WTC11 (cell line): ENCODE data around the gene GRB10. TPM values are rescaled to one million over a fixed set of nuclear protein-coding genes. Genes with fewer than 3 reads are reported as not detected.
A peak's percentile ranks its signal among the peaks of the same experiment; 100 is the strongest.

Source experiments
- ATAC-seq: fragments of 200-7000 bp; cut with Tn5 transposase; 2 replicates; pipeline ENCODE4 v1.10.0; 2021; ENCODE audit warnings: mild to moderate bottlenecking, moderate library complexity
- CTCF ChIA-PET: fragments of 300-600 bp; sonication (Branson Sonifier 250); formaldehyde crosslinking; loops from one replicate; lab custom pipeline; 2021; ENCODE audit warnings: antibody characterized with exemption; lab: Charles Lee
- POLR2A ChIA-PET: fragments of 350-600 bp; sonication (Branson Sonifier 250); formaldehyde crosslinking; loops from one replicate; lab custom pipeline; 2021; ENCODE audit warnings: antibody characterized with exemption; lab: Charles Lee
- DNase-seq: peaks from one replicate; pipeline ENCODE4 v3.0.0; 2021; ENCODE audit warnings: low spot score
- H3K27ac Mint-ChIP-seq: 2 replicates; pipeline ENCODE4 v1.8.0; 2021; ENCODE audit warnings: mixed read lengths
- H3K27me3 Mint-ChIP-seq: 2 replicates; pipeline ENCODE4 v1.8.0; 2021; ENCODE audit warnings: low read depth, mild to moderate bottlenecking, moderate library complexity, mixed read lengths
- H3K36me3 Mint-ChIP-seq: 2 replicates; pipeline ENCODE4 v1.8.0; 2021; ENCODE audit warnings: mixed read lengths
- H3K4me1 Mint-ChIP-seq: 2 replicates; pipeline ENCODE4 v1.8.0; 2022; ENCODE audit warnings: mixed read lengths
- H3K4me3 Mint-ChIP-seq: 2 replicates; pipeline ENCODE4 v1.8.0; 2021; ENCODE audit warnings: mild to moderate bottlenecking, moderate library complexity, mixed read lengths
- H3K9me3 Mint-ChIP-seq: 2 replicates; pipeline ENCODE4 v1.8.0; 2021; ENCODE audit warnings: mixed read lengths
- ERG ChIP-seq: fragments of 250-450 bp; sonication (Bioruptor Pico); IDR thresholded peaks from 2 replicates; pipeline ENCODE4 v1.8.0; 2021; ENCODE audit warnings: mild to moderate bottlenecking
- FOXP4 ChIP-seq: sonication (generic); formaldehyde crosslinking; IDR thresholded peaks from 2 replicates; pipeline ENCODE4 v1.8.0; 2022; ENCODE audit warnings: mild to moderate bottlenecking, missing genetic modification reagents
- IRF2 ChIP-seq: sonication (generic); formaldehyde crosslinking; IDR thresholded peaks from 2 replicates; pipeline ENCODE4 v1.8.0; 2022; ENCODE audit warnings: low read depth, missing genetic modification reagents, borderline replicate concordance
- JUN ChIP-seq: sonication (generic); formaldehyde crosslinking; IDR thresholded peaks from 2 replicates; pipeline ENCODE4 v1.8.0; 2023; ENCODE audit warnings: mild to moderate bottlenecking, missing genetic modification reagents
- ZNF281 ChIP-seq: sonication (generic); formaldehyde crosslinking; IDR thresholded peaks from 2 replicates; pipeline ENCODE4 v1.8.0; 2023; ENCODE audit warnings: mild to moderate bottlenecking, missing genetic modification reagents
- ZNF396 ChIP-seq: fragments of 250-450 bp; sonication (Bioruptor Pico); IDR thresholded peaks from 2 replicates; pipeline ENCODE4 v1.8.0; 2021; ENCODE audit warnings: mild to moderate bottlenecking, moderate library complexity, borderline replicate concordance
- ZNF532 ChIP-seq: fragments of 250-450 bp; sonication (Bioruptor Pico); IDR thresholded peaks from 2 replicates; pipeline ENCODE4 v1.9.0; 2021; ENCODE audit warnings: mild to moderate bottlenecking, borderline replicate concordance
- ZSCAN18 ChIP-seq: fragments of 250-450 bp; sonication (Bioruptor Pico); IDR thresholded peaks from 2 replicates; pipeline ENCODE4 v2.1.2; 2022; ENCODE audit warnings: mild to moderate bottlenecking, moderate library complexity
- total RNA-seq: library from RNA; stranded (reverse); gene quantifications from 3 replicates; pipeline ENCODE4 v1.2.3, GENCODE V29; 2021

GRB10 gene
- total RNA-seq, 1 experiment from 2014 or later = 103 TPM

GRCh38 chr7:50650057-50650664 is 132.5 kb downstream of the GRB10 start:
- H3K4me1 Mint-ChIP-seq = 0 out of 2 replicates have a peak, but pooled peaks cover 4% of the 10 kb centered on the region
- no peak overlapping the region for H3K4me3 Mint-ChIP-seq
- CTCF ChIA-PET = interaction anchor here (1.3 to 1.7 kb wide), 2 partner anchors 18 to 351 kb away, joined by 3 to 4 read pairs; no protein-coding TSS in a partner anchor
- H3K36me3 Mint-ChIP-seq = peaks cover 14% of the 10 kb centered on the region
- no peak for ATAC-seq
- DNase-seq = no peak
- H3K27me3 Mint-ChIP-seq = no peaks in the 10 kb centered on the region
- H3K9me3 Mint-ChIP-seq = no peaks in the 10 kb centered on the region
- TF ChIP-seq FOXP4 (CRISPR knock-in tag) (no peak), ZNF281 (CRISPR knock-in tag) (no peak)
- H3K27ac Mint-ChIP-seq = no peak overlapping the region; the same call in 1 of the 2 replicates
- POLR2A ChIA-PET = no interaction called here

GRCh38 chr7:50649259-50649885 is 133.3 kb downstream of the GRB10 start:
- ATAC-seq (no peak), DNase-seq (no peak)
- H3K27ac Mint-ChIP-seq = peak overlapping the region; percentile 26; the same call in 1 of the 2 replicates
- 0 out of 2 replicates have a peak, but pooled peaks cover 4% of the 10 kb centered on the region for H3K4me1 Mint-ChIP-seq
- peaks cover 14% of the 10 kb centered on the region for H3K36me3 Mint-ChIP-seq
- TF ChIP-seq JUN (no peak), ZNF396 (no peak), ERG (CRISPR knock-in tag) (no peak), IRF2 (CRISPR knock-in tag) (no peak), ZNF532 (no peak), ZSCAN18 (CRISPR knock-in tag) (no peak)
- CTCF ChIA-PET = interaction anchor here (1.3 to 1.7 kb wide), 2 partner anchors 17 to 351 kb away, joined by 3 to 4 read pairs; no protein-coding TSS in a partner anchor
- H3K27me3 Mint-ChIP-seq = no peaks in the 10 kb centered on the region
- no peak overlapping the region for H3K4me3 Mint-ChIP-seq
- POLR2A ChIA-PET = no interaction called here
- no peaks in the 10 kb centered on the region for H3K9me3 Mint-ChIP-seq
